Hepatocyte (in vitro differentiated cells): ENCODE results near the gene CCDC112.

Experiments used
- EZH2 ChIP-seq: fragments of 200-600 bp; sonication (generic); IDR thresholded peaks from 2 replicates; pipeline ENCODE4 v1.6.1; 2016; ENCODE audit warnings: antibody characterized with exemption, mild to moderate bottlenecking, borderline replicate concordance
- TF ChIP-seq, protein P1 (sequence below): fragments of 200-600 bp; sonication (generic); IDR thresholded peaks from 2 replicates; pipeline ENCODE4 v1.5.1; 2016; ENCODE audit warnings: antibody characterized with exemption, mild to moderate bottlenecking; ENCODE audit not compliant: poor library complexity

DNA sequence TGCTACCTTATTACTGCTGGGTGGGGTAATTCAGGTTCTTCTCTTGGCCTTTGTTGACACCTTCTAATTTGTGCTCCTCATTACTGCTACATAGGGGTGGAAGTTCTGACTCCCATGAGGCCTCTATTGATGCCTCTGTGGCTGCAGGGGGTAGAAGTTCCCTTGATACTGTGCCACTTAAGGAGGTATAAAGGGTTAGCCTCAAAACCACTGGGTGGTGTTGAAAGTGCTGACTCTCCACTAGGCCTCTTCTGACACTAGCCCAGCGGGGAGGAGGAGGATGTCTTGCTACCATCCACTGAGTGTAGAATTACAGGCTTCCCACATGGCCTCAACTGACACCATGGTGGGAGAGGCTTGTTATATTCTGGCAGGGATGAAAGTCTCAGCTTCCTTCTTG is 36.7 kb upstream of the CCDC112 start:
- TF ChIP-seq, protein P1, sequence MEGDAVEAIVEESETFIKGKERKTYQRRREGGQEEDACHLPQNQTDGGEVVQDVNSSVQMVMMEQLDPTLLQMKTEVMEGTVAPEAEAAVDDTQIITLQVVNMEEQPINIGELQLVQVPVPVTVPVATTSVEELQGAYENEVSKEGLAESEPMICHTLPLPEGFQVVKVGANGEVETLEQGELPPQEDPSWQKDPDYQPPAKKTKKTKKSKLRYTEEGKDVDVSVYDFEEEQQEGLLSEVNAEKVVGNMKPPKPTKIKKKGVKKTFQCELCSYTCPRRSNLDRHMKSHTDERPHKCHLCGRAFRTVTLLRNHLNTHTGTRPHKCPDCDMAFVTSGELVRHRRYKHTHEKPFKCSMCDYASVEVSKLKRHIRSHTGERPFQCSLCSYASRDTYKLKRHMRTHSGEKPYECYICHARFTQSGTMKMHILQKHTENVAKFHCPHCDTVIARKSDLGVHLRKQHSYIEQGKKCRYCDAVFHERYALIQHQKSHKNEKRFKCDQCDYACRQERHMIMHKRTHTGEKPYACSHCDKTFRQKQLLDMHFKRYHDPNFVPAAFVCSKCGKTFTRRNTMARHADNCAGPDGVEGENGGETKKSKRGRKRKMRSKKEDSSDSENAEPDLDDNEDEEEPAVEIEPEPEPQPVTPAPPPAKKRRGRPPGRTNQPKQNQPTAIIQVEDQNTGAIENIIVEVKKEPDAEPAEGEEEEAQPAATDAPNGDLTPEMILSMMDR, result no peak
- no peak for TF ChIP-seq EZH2
